HFF-Myc (cell line): ENCODE measurements around the gene WNT8A.

Experiments used
- DNase-seq: peaks from one replicate; pipeline ENCODE4 v3.0.0-alpha.2; 2011; ENCODE audit warnings: low read depth; ENCODE audit errors: extremely low read depth
- H3K4me3 ChIP-seq: replicated peaks from 2 replicates; pipeline ENCODE4 v1.5.1; 2011; ENCODE audit warnings: low read depth, mild to moderate bottlenecking, control low read depth, low read length
- TF ChIP-seq, protein P1 (sequence below): IDR thresholded peaks from 2 replicates; pipeline ENCODE4 v1.5.1; 2012; ENCODE audit warnings: mild to moderate bottlenecking, low read depth, low read length, control low read depth; ENCODE audit errors: missing control alignments

WNT8A gene

DNA sequence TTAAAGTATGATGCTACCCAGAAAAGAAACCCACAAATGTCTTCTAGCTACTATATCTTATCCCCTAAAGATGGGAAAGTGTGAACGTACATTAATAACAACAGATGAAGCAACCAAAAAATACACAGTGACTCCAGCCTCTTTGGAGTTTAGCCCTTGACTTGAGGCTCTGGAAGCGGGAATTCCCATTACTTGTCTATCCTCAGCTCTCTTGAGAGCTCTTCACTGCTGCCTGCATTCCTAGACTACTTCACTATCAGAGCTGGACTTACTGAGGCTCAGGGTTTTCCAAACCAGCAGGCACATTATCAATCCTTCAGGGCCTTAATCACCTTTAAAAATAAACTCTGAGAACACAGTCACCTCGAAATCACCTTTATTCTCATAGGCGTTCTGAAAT lies 56.4 kb downstream of the WNT8A start:
- TF ChIP-seq, protein P1, sequence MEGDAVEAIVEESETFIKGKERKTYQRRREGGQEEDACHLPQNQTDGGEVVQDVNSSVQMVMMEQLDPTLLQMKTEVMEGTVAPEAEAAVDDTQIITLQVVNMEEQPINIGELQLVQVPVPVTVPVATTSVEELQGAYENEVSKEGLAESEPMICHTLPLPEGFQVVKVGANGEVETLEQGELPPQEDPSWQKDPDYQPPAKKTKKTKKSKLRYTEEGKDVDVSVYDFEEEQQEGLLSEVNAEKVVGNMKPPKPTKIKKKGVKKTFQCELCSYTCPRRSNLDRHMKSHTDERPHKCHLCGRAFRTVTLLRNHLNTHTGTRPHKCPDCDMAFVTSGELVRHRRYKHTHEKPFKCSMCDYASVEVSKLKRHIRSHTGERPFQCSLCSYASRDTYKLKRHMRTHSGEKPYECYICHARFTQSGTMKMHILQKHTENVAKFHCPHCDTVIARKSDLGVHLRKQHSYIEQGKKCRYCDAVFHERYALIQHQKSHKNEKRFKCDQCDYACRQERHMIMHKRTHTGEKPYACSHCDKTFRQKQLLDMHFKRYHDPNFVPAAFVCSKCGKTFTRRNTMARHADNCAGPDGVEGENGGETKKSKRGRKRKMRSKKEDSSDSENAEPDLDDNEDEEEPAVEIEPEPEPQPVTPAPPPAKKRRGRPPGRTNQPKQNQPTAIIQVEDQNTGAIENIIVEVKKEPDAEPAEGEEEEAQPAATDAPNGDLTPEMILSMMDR, result no peak
- no peak for DNase-seq
- H3K4me3 ChIP-seq, result no peak overlapping the region
